A204.1 (cell line): Measurements from ENCODE around the gene IRAK1BP1.
"Not testable (repeated sequence)": the region's sequence is repeated elsewhere in the genome, so short reads cannot be mapped to it uniquely, and the experiment has no call there.

Experiments
- FAIRE-seq: peaks from 2 replicates; lab custom pipeline; 2012; peaks lifted over from hg19 to GRCh38; lab: Jason Lieb, UNC

IRAK1BP1 gene

DNA sequence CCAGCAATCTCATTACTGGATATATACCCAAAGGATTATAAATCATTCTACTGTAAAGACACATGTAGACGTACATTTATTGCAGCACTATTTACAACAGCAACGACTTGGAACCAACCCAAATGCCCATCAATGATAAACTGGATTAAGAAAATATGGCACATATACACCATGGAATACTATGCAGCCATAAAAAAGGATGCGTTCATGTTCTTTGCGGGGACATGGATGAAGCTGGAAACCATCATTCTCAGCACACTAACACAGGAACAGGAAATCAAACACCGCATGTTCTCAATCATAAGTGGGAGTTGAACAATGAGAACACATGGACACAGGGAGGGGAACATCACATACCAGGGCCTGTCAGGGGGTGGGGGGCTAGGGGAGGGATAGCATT is 22.6 kb downstream of the IRAK1BP1 start:
- not testable (repeated sequence) for FAIRE-seq

DNA sequence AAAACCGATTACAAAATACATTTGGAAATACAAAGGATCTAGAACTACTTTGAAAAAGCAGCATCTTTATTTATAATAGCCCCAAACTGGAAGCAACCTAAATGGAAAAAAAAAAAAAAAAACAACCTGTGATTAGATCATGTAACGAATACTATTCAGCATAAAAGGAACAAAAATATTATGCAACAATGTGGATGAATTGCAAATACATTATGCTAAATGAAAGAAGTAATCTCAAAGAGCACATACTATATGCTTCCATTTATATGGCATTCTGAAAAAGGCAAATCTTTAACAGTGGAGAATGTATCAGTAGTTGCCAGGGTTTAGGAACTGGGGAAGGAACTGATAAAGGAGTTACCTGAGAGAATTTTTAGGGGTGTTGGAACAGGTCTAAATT is 28.9 kb downstream of the IRAK1BP1 start:
- FAIRE-seq, result no peak

- FAIRE-seq, result no peak
Observed at GRCh38 chr6:78908621-78909020, 41.3 kb downstream of the IRAK1BP1 start.

DNA sequence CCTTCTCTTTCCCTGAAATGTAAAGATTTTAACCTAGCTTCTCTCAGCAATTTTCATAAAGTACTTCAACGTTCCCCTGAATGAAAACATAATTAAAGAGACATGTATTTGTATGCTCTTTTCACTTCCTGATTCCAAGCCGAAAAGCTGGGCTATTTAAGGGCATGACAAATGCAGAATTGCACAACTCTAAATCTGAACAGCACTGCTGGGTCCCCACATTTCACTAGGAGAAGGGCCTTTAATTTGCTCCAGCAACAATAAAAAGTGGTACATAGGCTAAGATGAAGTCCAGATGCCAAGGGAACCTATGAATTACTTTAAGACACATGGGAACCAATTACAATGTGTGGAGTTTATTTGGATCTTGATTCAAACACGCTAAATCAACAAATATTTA is 42.0 kb downstream of the IRAK1BP1 start:
- FAIRE-seq, result no peak

DNA sequence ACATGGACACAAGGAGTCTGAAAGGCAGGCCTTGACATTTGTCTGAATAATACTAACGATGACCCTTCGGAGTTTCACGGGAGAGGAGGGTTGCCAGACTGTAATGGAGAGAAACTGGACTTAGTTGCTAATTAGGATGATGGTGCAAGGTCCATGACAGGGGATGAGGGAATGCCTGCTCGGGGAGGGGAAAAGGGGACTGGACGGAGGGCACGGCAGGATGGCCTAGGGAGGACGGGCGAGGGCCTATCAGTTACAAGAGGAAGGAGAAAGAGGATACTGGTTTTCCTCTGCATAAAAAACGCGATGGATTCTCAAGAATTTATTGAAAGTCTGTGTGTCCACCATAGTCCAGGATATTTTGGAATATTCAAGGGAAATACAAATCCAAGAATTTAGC is 42.7 kb downstream of the IRAK1BP1 start:
- FAIRE-seq, result no peak

DNA sequence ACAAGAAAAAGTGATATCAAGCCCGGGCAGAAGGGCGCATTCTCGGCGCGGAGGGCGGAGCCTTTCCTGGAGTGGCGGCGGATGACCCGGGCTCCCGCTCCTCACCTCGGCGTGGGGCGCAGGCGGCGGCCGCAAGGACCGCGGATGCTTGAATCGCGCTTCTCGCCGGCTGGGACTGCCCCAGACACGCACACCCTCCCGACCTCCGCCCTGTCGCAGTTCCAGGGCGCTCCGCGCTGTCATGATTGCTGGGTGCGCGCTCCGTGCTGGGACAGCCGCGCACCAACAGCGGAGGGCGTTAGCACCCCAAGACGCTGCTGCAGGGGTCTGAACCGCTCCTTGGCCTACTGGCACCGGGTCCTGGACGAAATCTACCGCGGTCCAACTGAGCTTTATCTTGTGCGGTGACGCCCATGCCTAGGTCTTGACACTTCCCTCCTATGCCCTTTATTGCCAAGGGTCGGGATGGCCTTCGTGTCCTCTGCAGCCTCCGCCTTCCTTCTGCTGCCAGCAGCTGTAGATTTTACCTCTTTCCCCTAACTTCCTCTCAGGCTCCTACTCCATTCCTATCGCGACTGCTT is 43.3 kb downstream of the IRAK1BP1 start:
- no peak for FAIRE-seq

DNA sequence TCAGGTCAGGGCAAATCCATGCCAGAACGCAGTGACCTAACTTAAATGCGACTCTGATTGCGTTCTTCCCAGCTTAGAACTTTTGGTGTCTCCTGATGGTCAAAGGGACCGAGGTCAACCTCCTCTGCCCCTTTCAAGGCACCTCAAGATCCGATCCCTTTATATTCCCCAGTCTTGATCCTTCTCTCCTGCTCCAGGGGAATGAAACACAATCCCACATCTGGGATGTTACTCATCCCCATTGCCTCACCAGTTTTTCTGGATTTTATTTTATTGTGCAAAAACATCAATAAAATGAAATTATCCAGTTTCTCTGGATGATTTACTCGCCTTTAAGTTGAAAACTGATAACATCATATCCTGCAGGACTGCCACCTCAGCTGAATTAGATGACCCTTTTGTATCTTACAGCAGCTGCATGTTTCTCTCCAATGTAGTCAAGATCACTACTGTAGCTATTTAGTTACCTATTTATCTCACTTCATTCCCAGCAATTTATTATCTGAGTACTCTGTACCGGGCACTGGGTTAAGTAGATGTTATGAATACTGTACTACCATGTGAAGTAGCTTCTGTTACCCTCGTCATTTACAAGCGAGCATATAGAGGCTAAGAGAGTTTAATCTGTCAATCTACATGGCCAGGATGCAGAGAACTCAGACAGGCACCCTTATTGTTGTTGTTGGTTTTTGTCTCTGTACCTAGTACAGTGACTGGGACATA is 44.0 kb downstream of the IRAK1BP1 start:
- FAIRE-seq, result no peak

DNA sequence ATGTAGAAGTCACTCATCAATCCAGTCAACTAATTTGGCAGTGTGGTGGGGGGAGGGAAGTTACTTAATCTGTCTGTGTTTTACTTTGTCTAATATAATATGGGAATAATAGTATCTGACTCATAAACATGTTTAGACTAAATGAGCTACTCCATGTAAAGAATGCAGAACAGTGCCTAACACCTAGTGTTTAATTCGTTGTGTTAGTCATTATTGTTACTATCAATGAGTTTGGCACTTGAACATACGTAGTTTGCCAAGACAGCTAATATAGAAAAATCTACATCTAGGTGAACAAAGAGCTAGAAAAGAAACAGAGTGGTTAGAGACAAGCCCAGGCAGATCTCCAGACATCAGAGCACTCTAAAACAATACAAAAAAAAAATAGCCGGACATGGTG is 49.1 kb downstream of the IRAK1BP1 start:
- FAIRE-seq, result no peak

DNA sequence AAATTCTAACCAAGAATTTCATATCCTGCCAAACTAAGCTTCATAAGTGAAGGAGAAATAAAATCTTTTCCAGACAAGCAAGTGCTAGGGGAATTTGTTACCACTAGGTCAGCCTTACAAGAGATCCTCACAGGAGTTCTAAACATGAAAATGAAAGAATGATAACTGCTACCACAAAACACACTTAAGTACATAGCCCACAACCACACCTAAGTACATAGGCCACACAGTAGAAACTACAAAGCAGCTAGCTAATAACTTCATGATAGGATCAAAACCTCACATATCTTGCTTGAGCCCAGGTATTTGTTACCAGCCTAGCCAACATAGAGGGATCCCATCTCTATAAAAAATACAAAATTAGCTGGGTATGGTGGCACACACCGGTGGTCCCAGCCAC is 50.4 kb downstream of the IRAK1BP1 start:
- FAIRE-seq, result no peak

DNA sequence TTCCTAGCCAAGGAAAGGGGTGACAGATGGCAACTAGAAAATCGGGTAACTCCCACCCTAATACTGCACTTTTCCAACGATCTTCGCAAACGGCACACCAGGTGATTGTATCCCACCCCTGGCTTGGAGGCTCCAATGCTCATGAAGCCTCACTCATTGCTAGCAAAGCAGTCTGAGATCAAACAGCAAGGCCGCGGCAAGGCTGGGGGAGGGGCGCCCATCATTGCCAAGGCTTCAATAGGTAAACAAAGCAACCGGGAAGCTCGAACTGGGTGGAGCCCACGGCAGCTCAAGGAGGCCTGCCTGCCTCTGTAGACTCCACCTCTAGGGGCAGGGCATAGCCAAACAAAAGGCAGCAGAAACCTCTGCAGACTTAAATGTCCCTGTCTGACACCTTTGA is 53.8 kb downstream of the IRAK1BP1 start:
- FAIRE-seq, result not testable (repeated sequence)

DNA sequence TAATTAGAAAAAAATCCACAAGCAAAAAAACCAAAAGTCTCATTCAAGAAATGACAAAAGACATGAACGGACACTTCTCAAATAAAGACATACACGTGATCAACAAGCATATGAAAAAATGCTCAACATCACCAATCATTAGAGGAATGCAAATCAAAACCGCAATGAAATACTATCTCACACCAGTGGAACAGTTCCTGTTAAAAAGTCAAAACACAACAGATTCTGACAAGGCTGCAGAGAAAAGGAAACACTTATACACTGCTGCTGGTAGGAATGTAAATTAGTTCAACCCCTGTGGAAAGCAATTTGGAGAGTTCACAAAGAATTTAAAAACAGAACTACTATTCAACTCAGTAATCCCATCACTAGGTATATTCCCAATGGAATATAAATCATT is 58.0 kb downstream of the IRAK1BP1 start:
- no peak for FAIRE-seq

DNA sequence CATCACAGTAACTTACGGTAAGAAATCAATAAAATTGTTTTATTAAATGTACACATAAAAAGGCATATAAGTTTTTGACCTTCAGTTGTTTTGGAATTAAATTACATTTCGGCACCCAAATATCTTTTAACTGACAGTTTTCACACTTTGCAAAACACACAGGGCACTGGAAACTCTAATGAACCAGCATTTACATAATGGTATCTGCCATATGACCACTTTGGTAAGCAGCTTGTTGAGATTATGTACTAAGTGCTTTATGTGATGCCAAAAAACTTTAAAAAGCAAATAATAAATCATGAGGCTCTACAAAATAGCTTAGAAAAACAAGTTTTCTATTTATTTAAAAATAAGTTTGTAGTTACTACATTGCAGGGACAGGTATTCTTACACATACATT is 68.2 kb downstream of the IRAK1BP1 start:
- no peak for FAIRE-seq

GRCh38 chr6:78936515-78936914 is 69.2 kb downstream of the IRAK1BP1 start:
- FAIRE-seq, result no peak

DNA sequence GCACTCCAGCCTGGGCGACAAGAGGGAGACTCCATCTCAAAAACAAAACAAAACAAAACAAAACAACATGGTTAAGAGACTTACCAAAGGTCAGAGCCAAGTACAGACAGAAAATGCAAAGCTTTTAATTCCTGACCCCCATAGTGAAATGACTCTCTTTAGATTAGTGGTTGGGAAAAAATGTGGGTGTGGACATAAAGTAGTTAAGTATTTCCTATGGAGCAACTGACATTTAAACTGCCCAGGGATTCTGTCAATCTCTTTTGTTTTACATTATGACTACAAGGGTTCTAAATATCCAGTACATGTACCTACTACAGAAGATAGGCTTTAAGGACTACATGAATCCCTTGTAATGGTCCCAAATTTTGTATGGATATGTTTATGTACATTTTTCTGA is 75.1 kb downstream of the IRAK1BP1 start:
- no peak for FAIRE-seq

- peak; percentile 16 for FAIRE-seq
Observed at GRCh38 chr6:78947529-78947928, 80.2 kb downstream of the IRAK1BP1 start.

GRCh38 chr6:78947962-78948361 is 80.6 kb downstream of the IRAK1BP1 start:
- FAIRE-seq, result no peak

DNA sequence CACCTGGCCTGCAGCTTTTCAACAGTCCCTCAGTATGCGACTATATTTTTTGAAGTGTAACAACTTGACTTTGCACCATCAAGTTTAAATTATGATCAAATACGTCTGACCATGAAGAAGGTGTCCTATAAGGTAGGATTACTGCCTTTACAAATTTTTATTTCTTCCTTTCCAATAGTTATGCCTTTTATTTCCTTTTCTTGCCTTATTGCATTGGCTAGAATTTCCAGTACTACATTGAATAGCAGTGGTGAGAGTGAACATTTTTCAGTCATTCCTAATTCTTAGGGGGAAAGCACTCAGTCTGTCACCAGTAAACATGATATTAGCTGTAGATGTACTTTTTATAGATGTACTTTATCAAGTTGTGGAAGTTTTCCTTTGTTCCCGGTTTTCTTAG is 81.4 kb downstream of the IRAK1BP1 start:
- FAIRE-seq, result no peak

GRCh38 chr6:78952362-78952761 is 85.0 kb downstream of the IRAK1BP1 start:
- no peak for FAIRE-seq
